Ovary (tissue), 3 donors: ENCODE results near the gene NELFB.

Experiments
- EP300 ChIP-seq: sonication (generic); formaldehyde crosslinking; IDR thresholded peaks from one replicate; pipeline ENCODE4 v1.6.1; 2017; ENCODE audit warnings: antibody characterized with exemption
- POLR2A ChIP-seq: fragments of 450-650 bp; IDR thresholded peaks from one replicate; pipeline ENCODE4 v1.6.1; 2017; ENCODE audit warnings: antibody characterized with exemption, mild to moderate bottlenecking, moderate library complexity
- TF ChIP-seq, protein P1 (sequence below), 3 donors: fragments of 450-650 bp in 2 of 3; fragments of 200-600 bp in 1 of 3; IDR thresholded peaks; one replicate each; pipeline versions ENCODE4 v1.5.1 to v1.8.0; 2016 to 2022; ENCODE audit warnings: antibody characterized with exemption in 3 of 3, mild to moderate bottlenecking in 1 of 3
- donor health status: DM: no; HTN: no; CAD: no.

DNA sequence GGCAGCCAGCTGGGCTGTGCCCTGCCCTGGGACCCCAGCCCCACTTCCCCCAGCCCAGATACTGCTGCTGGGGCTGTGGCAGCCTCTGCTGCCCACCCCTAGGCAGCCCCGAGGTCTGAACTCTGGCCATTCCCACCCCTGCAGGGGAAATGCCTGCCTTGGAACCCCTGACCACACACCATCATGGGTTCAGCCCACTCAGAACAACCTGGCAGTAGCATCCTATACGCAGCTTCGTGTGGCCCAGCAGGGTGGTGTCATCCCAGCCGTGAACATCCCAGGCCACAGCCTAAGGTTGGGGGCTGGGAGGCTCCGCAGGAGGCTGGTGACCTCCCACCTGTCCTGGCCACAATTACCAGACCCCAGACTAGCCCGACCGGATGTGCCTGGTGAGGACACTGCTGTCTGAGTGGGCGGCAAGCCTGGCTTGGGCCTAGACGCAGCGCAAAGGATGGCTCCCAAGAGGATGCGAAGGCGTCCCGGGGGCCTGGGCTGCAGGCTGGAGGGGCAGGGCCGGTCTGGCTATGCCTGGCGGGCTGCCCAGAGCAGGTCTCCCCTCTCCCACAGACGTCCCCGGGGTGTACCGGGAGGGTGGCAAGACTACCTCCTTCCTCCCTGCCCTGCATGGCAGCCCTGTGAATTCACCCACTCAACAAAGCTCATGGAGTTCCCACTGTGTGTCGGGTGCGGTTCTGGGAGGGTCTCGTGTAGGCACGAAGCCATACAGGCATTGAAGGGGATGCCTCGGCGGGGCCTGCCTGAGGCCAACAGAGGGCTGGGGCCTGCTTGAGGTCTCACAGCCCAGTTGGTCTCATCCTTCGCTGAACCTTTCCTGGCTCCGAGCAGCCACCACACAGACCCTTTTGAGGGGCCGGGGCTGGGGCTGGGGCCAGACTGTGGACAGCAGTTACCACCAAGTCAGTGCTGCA lies 25.9 kb upstream of the NELFB start:
- TF ChIP-seq, protein P1, sequence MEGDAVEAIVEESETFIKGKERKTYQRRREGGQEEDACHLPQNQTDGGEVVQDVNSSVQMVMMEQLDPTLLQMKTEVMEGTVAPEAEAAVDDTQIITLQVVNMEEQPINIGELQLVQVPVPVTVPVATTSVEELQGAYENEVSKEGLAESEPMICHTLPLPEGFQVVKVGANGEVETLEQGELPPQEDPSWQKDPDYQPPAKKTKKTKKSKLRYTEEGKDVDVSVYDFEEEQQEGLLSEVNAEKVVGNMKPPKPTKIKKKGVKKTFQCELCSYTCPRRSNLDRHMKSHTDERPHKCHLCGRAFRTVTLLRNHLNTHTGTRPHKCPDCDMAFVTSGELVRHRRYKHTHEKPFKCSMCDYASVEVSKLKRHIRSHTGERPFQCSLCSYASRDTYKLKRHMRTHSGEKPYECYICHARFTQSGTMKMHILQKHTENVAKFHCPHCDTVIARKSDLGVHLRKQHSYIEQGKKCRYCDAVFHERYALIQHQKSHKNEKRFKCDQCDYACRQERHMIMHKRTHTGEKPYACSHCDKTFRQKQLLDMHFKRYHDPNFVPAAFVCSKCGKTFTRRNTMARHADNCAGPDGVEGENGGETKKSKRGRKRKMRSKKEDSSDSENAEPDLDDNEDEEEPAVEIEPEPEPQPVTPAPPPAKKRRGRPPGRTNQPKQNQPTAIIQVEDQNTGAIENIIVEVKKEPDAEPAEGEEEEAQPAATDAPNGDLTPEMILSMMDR (IDR thresholded peaks at IDR 0.05) = no peak
- TF ChIP-seq POLR2A = no peak
- no peak for TF ChIP-seq EP300
